Psoas muscle (tissue), 8 donors: ENCODE measurements around the gene TNRC6A. TPM values are rescaled to one million over a fixed set of nuclear protein-coding genes. Genes with fewer than 3 reads are reported as not detected.
A peak's percentile ranks its signal among the peaks of the same experiment; 100 is the strongest.

Experiments
- ATAC-seq, 4 donors: fragments of 200-7000 bp; cut with Tn5 transposase; one replicate each; pipeline ENCODE4 v1.9.1; 2020; ENCODE audit warnings: moderate library complexity in 3 of 4, mild to moderate bottlenecking in 2 of 4
- DNase-seq, 2 donors: peaks; one replicate each; pipeline ENCODE4 v3.0.0-alpha.2; 2020
- H3K27ac ChIP-seq: fragments of 200-600 bp; one replicate; pipeline ENCODE4 v1.8.0; 2022
- H3K27me3 ChIP-seq, 3 donors: fragments of 200-600 bp in 1 of 3; one replicate each; pipeline versions ENCODE4 v1.6.1 to v1.8.0; 2013 to 2022; ENCODE audit warnings: low read length in 2 of 3, mild to moderate bottlenecking in 2 of 3, moderate library complexity in 1 of 3; ENCODE audit not compliant: insufficient read depth in 3 of 3
- H3K36me3 ChIP-seq, 2 donors: fragments of 200-600 bp in 1 of 2; one replicate each; pipeline versions ENCODE4 v1.6.1 to v1.8.0; 2013 to 2022; ENCODE audit warnings: low read depth in 1 of 2, mild to moderate bottlenecking in 1 of 2, moderate library complexity in 1 of 2; ENCODE audit not compliant: insufficient read depth in 1 of 2
- H3K4me1 ChIP-seq: fragments of 200-600 bp; one replicate; pipeline ENCODE4 v1.8.0; 2022
- H3K4me3 ChIP-seq: fragments of 200-600 bp; one replicate; pipeline ENCODE4 v1.8.0; 2022; ENCODE audit warnings: mild to moderate bottlenecking
- H3K9me3 ChIP-seq: fragments of 200-600 bp; one replicate; pipeline ENCODE4 v1.8.0; 2022
- WGBS, 3 donors: extraction: QIAGEN DNeasy Blood & Tissue Kit; methylation state at CpG; one replicate each; pipeline versions ENCODE4 v1.1.6 to v1.1.7; 2013; 5-methylcytosine and 5-hydroxymethylcytosine counted together
- intact Hi-C, 2 donors: fragments of 100-400 bp; cut with DNase I; formaldehyde crosslinking; loops; one replicate each; pipeline versions ENCODE4 v1.11.0 to v1.14.2; 2022
- polyA plus RNA-seq, 3 donors: library from polyadenylated mRNA; stranded (reverse); fragments of 200-250 nt; gene quantifications; one replicate each; pipeline ENCODE4 v1.2.3, GENCODE V29; 2013
- total RNA-seq, 4 donors: library from RNA; stranded (reverse); fragmentation: NEBNext Ultra II Directional in 2 of 4; extraction: Animal tissue kit (Norgen Biotek cat#: 25700) in 2 of 4; gene quantifications; one replicate each; pipeline versions ENCODE4 v1.2.1 to v1.2.4, GENCODE V29; 2021 to 2023
- TF ChIP-seq, protein P1 (sequence below): fragments of 200-600 bp; IDR thresholded peaks from one replicate; pipeline ENCODE4 v1.8.0; 2022; ENCODE audit warnings: antibody characterized with exemption
- donor health status: healthy with polysubstance abuse.
- donor health status: DM: no; HTN: no; CAD: no; lungs with moderate emphysema.
- donor health status: Bipolar disorder and iron deficiency.
- donor health status: healthy.
- donor health status: DM: yes; HTN: yes; CAD: no.
- donor health status: DM: no; HTN: no; CAD: no.
- donor health status: DM: no; HTN: no; CAD: no.
- donor health status: DM: yes; HTN: yes; CAD: no.

TNRC6A gene
- total and polyA plus RNA-seq, 7 donors = 6.4 to 30.1 (median 20.9) TPM

DNA sequence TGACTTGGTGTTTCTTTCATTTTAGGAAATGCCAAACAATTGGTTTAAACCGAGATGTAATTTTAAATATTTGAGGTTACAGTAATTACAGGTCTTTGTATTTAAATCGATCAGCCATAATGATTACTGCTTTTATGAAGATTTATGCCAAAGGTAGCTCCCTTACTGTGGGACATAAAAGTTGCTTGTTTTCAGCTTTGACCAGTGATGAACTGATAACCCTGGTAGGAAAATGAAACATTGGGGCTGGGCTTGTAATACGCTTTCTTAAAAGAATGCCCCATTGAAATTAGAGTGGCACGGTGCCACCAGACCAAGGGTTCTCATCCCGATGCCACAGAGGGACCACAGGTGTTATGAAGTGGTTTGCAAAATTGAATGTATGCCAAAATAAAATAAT is 7.3 kb downstream of the TNRC6A start:
- no peak for ATAC-seq
- TF ChIP-seq, protein P1, sequence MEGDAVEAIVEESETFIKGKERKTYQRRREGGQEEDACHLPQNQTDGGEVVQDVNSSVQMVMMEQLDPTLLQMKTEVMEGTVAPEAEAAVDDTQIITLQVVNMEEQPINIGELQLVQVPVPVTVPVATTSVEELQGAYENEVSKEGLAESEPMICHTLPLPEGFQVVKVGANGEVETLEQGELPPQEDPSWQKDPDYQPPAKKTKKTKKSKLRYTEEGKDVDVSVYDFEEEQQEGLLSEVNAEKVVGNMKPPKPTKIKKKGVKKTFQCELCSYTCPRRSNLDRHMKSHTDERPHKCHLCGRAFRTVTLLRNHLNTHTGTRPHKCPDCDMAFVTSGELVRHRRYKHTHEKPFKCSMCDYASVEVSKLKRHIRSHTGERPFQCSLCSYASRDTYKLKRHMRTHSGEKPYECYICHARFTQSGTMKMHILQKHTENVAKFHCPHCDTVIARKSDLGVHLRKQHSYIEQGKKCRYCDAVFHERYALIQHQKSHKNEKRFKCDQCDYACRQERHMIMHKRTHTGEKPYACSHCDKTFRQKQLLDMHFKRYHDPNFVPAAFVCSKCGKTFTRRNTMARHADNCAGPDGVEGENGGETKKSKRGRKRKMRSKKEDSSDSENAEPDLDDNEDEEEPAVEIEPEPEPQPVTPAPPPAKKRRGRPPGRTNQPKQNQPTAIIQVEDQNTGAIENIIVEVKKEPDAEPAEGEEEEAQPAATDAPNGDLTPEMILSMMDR = no peak
- H3K27me3 ChIP-seq = no peaks in the 10 kb centered on the region
- H3K4me1 ChIP-seq = peaks cover 84% of the 10 kb centered on the region
- no peaks in the 10 kb centered on the region for H3K9me3 ChIP-seq
- 45 to 55% (median 51%) methylated on average over 5 of the region's 5 CpGs for WGBS, 3 donors
- no peak for DNase-seq
- peaks cover 0 to 21% of the 10 kb centered on the region in 2 donors for H3K36me3 ChIP-seq
- peak overlapping the region; percentile 31 for H3K4me3 ChIP-seq
- H3K27ac ChIP-seq = peak overlapping the region; percentile 62
- intact Hi-C loops = no loop called here

DNA sequence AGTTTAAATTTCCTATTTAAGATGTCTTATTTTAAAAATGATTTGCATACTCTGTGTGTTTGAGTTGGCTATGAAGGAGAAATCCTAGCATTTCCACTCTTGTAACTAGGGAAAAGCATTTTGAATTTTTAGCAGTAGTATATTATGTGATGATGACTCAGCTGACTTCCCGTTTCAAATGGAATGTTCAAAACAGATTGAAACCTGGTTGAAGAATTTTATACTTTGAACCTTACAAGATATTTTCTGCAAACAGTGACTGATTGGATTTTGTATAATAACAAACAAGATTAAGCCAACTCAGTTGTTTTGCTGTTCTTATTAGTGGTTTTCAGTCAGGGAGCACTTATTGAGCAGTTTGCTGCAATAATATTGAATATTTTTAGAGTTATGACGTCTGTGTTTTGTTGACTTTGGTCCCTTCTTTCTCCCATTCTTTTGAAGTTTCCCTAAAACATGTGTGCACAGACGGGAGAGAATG is 8.0 kb downstream of the TNRC6A start:
- peak overlapping the region; percentile 62 for H3K27ac ChIP-seq
- H3K27me3 ChIP-seq = no peaks in the 10 kb centered on the region
- peaks cover 0 to 17% of the 10 kb centered on the region in 2 donors for H3K36me3 ChIP-seq
- ATAC-seq = no peak
- peak overlapping the region; percentile 31 for H3K4me3 ChIP-seq
- 7 to 14% (median 7%) methylated on average over 3 of the region's 3 CpGs for WGBS, 3 donors
- peaks cover 84% of the 10 kb centered on the region for H3K4me1 ChIP-seq
- TF ChIP-seq, protein P1 = no peak
- DNase-seq = no peak
- intact Hi-C loops = no loop called here
- H3K9me3 ChIP-seq = no peaks in the 10 kb centered on the region

DNA sequence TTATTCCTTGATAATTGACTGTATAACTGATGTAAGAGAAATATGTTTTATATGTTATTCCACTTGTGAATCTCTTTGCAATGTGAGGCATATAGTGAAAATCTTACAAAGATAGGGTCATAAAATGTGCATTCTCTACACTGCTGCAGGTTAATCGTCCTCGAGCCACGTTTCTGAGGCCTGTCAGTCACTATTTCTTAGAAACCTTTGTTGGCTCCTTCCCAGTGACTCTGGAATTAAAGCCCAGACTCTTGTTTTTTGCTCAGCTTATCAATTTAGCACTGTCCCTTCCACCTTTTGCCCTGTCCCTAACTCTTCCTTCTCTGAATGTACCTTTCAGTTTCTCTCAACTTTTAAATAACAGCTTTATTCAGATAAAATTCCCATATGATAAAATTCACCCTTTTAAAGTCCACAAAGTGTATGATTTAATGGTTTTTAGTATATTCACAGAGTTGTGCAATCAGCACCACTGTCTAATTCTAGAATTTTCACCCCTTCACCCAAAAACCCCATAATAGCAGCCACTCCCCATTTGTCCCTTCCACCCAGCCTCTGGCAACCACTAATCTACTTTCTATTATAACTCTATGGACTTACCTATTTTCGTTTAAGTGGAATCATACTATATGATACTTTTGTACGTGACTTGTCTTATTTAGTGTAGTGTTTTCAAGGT is 8.6 kb downstream of the TNRC6A start:
- TF ChIP-seq, protein P1 = no peak
- intact Hi-C loops = no loop called here
- ATAC-seq (no peak), DNase-seq (no peak)
- 44 to 53% (median 50%) methylated on average over 5 of the region's 5 CpGs for WGBS, 3 donors
- Histone ChIP-seq H3K27me3 (no peaks in the 10 kb centered on the region), H3K9me3 (no peaks in the 10 kb centered on the region), H3K36me3 (peaks cover 0 to 12% of the 10 kb centered on the region in 2 donors), H3K4me3 (peak overlapping the region; percentile 31), H3K4me1 (peaks cover 85% of the 10 kb centered on the region), H3K27ac (peak overlapping the region; percentile 62)

DNA sequence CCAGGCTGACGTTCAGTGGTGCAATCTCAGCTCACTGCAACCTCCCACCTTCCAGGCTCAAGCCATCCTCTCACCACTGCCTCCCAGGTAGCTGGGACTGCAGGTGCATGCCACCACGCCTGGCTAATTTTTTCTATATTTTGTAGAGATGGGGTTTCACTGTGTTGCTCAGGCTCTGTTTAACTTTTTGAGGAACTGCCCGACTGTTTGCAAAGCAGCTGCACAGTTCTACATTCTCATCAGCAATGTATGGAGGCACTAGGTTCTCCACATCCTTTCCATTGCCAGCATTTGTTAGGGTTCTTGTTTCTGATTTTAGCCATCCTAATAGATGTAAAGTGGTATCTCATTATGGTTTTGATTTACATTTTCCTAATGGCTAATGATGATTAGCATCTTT is 9.4 kb downstream of the TNRC6A start:
- WGBS, 3 donors = 77 to 81% (median 79%) methylated on average over 3 of the region's 3 CpGs
- ATAC-seq = no peak
- peaks cover 93% of the 10 kb centered on the region for H3K4me1 ChIP-seq
- no peak for DNase-seq
- H3K4me3 ChIP-seq = no peak overlapping the region
- peak overlapping the region; percentile 18 for H3K27ac ChIP-seq
- H3K36me3 ChIP-seq = peaks cover 0 to 7% of the 10 kb centered on the region in 2 donors
- no peaks in the 10 kb centered on the region for H3K27me3 ChIP-seq
- intact Hi-C loops = no loop called here
- TF ChIP-seq, protein P1 = no peak
- no peaks in the 10 kb centered on the region for H3K9me3 ChIP-seq
